ENCODE measurements around the gene AZU1.
"Not testable (repeated sequence)": the region's sequence is repeated elsewhere in the genome, so short reads cannot be mapped to it uniquely, and the experiment has no call there.

AZU1 gene

DNA sequence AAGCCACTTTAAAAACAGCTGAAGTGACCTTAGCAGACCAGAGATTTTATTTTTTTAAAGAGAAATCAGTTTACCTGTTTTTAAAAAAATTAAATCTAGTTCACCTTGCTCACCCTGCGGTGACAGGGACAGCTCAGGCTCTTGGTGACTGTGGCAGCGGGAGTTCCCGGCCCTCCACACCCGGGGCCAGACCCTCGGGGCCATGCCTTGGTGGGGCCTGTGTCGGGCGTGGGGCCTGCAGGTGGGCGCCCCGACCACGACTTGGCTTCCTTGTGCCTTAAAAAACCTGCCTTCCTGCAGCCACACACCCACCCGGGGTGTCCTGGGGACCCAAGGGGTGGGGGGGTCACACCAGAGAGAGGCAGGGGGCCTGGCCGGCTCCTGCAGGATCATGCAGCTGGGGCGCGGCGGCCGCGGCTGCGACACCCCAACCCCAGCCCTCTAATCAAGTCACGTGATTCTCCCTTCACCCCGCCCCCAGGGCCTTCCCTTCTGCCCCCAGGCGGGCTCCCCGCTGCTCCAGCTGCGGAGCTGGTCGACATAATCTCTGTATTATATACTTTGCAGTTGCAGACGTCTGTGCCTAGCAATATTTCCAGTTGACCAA, 16.7 kb upstream of the AZU1 start:
- no peak for DNase-seq

DNA sequence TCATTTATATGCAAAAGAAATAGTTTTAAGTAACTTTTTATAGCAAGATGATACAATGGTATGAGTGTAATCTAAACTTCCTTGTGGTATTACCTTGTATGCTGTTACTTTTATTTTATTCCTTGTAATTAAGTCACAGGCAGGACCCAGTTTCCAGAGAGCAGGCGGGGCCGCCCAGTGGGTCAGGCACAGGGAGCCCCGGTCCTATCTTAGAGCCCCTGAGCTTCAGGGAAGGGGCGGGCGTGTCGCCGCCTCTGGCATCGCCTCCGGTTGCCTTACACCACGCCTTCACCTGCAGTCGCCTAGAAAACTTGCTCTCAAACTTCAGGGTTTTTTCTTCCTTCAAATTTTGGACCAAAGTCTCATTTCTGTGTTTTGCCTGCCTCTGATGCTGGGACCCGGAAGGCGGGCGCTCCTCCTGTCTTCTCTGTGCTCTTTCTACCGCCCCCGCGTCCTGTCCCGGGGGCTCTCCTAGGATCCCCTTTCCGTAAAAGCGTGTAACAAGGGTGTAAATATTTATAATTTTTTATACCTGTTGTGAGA, 16.1 kb upstream of the AZU1 start:
- DNase-seq, result no peak

DNA sequence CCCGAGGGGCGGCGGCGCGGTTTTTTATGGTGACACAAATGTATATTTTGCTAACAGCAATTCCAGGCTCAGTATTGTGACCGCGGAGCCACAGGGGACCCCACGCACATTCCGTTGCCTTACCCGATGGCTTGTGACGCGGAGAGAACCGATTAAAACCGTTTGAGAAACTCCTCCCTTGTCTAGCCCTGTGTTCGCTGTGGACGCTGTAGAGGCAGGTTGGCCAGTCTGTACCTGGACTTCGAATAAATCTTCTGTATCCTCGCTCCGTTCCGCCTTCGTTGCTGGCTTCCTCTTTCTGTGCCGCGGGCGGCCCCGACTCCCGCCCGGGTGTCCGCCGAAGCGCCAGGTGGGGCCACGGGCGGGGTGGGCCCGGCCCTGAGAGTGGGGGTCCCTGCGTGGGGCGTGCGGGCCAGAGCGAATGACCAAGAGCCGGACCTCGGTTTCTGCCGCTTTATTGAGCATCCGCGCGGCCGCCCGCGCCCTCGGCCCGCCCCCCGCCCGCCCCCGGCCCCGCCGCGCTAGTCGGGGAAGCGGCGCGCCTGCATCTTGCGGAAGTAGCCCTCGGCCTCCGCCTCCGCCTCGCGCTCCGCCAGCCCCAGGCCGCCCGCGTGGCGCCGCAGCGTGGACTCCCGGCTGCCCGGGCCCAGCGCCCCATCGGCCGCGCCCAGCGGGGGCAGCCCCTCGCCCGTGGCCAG, 15.4 kb upstream of the AZU1 start:
- DNase-seq, result no peak

DNA sequence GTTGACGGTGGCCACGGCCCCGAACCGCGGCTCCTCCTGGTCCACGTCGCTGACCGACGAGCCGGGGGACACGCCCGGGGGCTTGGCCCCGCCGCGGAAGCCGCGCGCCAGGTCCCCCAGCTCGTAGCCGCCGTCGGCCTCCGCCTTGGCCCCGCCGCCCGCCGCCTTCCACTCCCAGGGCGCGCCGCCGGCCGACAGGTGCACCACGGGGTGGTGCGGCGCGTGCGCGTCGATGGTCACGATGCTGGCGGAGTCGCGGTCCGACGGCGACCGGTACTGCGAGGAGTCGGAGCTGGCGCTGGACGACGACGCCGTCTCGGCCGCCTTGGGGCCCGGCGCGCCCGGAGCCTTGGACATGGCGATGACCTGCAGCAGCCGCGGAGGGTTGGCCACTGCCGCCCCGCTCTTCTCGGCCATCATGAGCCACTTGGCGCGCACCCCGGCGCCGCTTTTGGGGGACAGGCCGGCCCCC, 14.9 kb upstream of the AZU1 start:
- no peak for DNase-seq

DNA sequence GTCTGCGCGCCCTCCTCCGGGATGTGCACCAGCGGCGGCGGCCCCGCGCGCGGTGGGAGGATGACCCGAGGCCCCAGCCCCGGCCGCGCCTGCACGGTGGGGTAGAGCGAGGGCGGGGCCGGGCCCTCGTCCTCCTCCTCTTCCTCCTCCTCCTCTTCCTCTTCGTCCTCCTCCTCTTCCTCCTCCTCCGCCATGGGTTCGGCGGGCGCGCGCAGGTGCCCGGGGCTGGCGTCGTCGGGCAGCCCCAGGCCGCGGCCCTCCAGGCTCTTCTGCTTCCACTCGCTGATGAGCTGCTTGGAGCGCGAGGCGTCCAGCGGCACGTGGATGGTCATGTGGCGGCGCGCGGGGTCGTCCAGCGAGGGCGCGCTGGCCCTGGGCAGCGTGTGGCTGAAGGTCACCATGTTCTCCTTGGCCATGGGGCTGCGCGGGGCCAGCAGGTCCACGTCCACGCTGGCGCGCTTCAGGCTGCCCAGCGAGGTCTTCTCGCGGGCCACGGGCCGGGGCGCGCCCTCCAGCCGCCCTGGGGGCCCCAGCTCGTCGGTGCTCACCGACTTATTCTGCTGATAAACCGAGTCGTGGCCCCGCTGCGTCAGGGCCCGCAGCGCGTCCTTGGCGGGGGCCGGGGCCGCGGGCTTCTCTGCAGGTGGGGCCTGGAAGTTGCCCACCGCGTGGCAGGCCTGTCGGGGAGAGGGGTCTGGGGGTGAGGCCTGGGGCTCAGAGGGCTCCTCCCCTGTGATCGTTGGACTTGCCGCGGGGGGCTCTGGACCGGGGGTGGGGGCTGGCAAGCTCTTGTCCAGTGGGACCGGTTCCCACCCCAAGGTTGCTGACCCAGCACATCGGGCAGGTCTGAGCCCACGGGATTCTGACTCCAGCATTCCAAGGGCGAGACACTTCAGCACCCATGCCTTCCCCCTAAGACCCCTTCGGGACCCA, 14.2 kb upstream of the AZU1 start:
- DNase-seq, result no peak

DNA sequence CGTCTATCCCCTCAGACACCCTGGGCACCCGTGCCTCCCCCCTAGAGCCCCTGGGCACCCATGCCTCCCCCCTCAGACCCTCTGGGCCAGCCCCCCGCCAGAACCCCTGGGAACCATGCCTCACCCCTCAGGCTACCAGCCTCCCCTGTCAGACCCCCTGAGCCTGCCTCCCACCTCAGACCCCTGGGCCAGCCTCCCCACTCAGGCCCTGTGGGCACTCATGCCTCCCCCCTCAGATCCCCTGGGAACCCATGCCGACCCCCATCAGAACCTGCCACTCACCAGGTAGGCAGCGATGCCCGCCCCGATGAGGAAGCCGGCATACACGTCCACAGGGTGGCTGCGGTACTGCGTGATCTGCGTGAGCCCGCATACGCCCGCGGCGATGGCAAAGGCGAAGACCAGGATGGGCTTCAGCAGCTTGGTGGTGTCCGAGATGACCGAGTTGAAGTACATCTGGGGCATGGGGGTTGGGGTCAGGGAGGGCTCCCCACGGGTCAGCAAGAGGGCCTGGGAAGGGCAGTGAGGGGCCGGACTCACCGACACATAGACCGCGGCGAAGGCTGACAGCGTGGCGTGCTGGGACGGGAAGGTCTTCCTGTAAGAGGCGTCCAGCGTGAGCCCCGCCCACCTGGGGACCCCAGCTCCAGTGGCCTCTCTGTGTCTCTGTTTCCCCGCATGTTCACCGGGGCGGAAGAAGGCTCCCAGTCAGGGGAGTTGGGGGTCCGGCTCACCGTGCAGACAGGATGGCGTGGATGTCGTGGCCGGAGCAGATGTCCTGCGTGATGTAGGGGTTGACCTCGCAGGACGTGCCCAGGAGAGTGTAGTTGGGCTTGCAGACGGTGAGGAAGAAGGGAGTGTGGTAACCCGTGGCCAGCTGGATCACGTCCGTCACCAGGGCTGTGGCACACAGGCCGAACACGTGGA, 13.2 kb upstream of the AZU1 start:
- no peak for DNase-seq

DNA sequence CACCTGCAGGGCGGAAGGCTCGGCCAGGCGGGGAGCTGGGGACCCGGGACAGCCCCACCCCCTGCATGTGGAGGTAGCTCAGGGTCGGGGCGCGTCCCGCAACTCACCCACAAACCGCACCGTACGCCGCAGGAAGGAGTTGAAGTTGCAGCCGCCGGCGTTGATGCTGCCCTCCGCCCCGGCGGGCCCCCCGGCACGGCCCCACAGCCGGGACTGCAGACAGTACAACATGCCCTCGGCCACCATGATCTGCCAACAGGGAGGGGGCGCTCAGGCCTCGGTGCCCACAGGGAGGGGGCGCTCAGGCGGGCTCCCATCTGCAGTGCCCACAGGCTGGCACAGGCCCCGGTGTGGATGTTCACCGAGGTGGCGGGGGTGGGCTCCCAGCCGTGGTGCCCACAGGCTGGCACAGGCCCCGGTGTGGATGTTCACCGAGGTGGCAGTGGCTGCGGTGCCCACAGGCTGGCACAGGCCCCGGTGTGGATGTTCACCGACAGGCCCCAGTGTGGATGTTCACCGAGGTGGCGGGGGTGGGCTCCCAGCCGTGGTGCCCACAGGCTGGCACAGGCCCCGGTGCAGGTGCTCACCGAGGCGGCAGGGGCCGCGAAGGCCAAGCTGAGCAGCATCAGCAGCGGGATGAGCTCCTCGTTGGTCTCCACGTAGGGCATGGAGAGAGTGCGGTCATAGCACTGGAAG, 12.4 kb upstream of the AZU1 start:
- no peak for DNase-seq

DNA sequence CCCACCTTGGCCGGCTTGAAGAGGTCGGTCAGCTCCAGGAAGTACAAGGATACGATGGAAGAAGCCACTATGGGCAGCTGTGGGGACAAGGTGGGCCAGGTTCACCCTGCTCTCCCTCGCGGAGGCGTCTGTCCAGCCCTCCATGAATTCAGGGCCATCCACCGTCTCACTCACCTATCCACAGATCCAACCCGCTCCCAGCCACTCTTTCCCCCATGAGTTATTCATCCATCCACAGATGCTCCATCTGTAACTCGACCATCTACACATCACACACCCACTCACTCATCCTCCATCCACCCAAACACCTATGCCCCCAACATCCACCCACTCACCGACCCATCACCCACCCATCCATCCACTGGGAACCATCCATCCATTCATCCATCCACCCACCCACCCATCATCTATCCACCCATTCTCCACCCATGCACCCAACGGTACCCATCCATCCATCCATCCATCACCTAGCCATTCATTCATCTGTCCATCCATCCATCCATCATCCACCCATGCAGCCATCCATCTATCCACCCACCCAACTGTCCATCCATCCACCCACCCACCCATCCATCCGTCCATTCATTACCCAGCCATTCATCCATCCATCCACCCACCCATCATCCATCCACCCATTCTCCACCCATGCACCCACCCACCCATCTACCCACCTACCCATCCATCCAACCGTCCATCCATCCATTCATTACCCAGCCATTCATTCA, 11.7 kb upstream of the AZU1 start:
- no peak for DNase-seq

DNA sequence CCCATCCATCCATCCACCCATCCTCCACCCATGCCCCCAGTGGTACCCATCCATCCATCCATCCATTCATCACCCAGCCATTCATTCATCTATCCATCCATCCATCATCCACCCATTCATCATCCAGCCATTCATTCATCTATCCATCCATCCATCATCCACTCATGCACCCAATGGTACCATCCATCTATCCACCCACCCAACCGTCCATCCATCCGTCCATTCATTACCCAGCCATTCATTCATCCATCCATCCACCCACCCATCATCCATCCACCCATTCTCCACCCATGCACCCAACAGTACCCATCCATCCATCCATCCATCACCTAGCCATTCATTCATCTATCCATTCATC, 11.2 kb upstream of the AZU1 start:
- DNase-seq, result no peak

DNA sequence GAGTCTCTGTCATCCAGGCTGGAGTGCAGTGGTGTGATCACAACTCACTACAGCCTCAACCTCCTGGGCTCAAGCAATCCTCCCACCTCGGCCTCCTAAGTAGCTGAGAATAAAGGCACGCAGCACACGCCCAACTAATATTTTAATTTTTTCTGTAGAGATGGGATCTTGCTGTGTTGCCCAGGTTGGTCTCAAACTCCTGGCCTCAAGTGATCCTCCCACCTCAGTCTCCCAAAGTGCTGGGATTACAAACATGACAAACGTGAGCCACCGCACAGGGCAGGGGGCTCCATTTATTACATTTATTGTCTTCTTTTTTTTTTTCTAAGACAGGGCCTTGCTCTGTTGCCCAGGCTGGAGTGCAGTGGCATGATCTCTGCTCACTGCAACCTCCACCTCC, 7.4 kb upstream of the AZU1 start:
- DNase-seq, result not testable (repeated sequence)

DNA sequence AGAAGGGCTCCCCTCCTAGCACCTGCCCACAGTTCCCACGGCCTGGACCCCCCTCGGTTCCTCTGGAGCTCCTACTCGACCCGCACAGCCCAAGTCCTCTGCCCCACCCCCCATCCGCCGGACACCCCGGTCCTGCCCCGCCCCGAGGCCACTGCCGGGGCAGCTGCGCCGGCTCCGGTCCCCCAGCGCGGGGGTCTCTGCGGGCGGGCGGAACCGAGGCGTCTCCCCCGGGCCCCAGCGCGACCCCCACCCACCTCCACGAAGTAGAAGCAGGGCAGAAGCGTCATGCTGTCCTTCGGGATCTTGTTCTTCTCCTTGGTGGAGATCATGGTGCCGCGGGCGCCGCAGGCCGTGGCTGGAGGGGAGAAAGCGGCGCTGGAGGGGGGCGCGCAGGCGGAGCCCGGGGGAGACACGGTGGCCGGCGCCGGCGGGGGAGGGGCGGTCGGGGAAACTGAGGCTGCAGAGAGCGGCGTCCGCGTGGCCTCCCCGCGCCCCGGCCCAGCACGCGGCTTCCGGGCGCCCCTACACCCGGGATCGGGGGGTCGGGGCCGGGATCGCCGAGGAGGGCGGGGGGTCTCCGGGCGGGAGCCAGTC, 6.3 kb upstream of the AZU1 start:
- no peak for DNase-seq

DNA sequence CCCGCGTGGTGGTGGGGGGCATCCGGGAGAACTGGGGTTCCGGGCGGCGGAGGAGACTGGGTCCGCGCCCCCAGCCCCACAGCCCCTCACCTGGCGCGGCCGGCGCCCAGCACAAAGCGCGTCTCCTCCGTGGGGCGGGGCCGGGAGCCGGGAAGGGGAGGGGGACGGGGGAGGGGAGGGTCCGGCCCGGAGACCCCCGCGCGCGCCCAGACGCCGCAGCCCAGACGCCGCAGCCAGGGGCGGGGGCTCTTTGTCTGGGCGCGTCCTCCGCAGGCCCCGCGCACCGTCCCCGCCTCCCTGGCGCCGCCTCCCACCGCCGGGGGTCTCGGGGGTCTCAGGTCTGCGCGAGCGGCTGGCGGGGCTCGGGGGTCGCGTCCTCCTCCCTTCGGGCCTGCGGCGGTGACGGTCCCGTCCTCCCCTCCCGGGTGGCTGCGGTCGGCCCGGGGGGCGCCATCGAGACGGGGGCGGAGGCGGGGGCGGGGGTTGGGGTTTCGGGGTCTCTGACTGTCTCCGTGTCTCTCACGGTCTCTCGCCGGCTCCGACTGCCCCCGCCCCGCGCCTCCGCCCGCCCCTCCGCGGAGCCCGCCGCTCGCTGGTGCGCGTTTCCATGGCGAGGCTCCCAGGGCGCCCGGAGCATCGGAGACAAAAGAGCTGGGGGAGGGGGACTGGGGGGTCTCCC, 5.7 kb upstream of the AZU1 start, which contains the start of gene PLPPR3:
Gene PLPPR3 (minus strand): TSS at position 131 of the 679 bp plus-strand sequence. CDS start 396 bp downstream, outside the sequence.
- no peak for DNase-seq

DNA sequence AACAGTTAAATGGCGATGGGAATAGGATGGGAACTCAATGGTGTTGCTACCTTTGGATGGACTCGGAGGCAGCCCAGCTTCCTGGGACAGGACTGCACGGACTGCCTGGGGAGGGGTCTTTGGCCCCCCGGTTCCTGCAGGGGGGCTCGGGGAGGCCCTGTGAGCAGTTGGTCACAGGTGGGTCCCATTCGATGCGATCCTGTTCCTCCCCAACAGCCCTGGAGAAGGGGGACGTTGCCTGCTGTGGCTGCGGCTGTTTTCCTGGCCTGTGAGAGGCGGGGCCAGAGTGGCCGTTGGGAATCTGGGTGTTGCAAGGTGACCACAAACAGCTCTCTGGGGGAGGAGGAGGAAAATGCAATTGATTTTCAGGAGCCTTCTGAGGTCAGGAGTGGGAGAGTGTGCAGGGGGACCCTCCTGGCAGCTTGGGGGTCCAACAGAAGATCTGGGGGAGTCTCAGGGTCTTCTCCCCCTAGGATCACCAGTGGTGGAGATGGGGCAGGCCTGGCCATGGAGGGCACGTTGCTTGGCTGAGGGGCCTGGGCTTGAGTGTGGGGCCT, 4.0 kb upstream of the AZU1 start:
- DNase-seq, result no peak

DNA sequence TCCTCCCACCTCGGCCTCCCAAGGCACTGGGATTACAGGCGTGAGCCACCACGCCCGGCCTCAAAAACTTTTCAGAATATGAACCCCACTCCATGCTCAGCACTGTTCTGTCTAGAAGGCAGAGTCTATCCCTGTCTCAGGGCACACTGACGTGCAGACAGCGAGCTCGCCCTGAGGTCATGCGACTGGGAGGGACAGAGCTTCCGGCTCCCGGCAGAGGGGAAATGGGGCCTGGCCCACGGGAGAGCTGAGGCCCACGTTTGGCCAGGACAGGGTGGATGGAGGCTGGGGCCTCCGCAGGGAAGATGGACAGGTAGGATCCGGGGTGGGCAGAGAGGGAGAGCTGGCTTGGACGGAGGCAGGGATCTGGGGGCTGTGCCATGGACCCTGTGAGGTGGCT, 2.8 kb upstream of the AZU1 start:
- no peak for DNase-seq

DNA sequence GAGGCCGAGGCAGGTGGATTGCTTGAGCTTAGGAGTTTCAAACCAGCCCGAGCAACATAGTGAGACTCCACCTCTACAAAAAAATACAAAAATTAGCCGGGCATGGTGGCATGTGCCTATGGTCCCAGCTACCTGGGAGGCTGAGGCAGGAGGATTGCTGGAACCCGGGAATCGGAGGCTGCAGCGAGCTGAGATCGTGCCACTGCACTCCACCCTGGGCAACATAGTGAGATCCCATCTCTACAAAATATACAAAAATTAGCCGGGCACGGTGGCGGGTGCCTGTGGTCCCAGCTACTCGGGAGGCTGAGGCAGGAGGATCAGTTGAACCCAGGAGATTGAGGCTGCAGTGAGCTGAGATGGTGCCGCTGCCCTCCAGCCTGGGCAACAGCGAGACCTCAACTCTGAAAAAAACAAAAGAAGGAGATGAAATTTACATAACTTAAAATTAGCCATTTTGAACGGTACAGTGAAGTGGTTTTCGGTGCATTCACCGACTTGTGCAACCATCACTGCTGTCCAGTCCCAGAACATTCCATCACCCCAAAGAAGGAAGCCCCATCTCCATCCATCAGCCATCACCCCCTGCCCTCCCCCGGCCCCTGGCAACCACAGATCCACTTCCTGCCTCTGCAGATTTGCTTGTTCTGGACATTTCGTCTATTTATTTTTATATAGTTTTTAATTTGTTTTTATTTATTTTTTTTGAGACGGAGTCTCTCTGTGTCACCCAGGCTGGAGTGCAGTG, 1.6 kb upstream of the AZU1 start:
- DNase-seq, result no peak

DNA sequence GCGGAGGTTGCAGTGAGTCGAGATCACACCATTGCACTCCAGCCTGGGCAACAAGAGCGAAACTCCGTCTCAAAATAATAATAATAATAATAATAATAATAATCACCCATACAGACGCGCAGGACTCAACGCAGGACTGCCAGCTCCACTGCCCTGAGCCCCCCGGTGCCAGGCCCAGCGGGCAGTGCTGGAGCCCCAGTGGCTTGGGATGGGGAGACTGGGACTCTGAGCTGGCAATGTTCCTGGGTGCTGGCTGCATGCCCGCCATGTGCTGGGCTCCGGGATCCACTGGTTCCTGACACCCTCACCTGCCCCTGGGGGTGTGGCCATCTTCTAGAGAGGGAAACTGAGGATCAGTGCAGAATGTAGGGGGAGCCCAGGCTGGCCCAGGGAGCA, 325 bp upstream of the AZU1 start:
- DNase-seq, result no peak

DNA sequence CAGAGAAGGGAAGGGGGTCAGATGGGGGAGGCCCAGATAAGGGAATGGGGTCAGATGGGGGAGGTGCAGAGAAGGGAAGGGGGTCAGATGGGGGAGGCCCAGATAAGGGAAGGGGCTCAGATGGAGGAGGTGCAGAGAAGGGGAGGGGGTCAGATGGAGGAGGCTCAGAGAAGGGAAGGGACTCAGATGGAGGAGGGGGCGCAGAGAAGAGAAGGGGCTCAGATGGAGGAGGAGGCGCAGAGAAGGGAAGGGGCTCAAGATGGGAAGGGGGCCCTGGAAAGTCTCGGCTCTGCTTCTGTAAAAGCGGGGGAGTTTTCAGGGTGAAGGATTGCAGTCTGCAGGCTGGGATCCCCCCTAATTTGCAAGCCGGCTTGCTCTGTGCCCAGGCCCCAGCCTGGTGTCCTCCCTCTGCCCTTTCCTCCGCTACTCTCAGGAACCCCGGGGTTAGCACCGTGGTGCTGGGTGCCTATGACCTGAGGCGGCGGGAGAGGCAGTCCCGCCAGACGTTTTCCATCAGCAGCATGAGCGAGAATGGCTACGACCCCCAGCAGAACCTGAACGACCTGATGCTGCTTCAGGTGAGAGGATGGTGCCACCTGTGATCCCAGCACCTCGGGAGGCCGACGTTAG, 1.6 kb downstream of the AZU1 start:
- no peak for DNase-seq
